Measurements from ENCODE around the gene ZNF74. TPM values are rescaled to one million over a fixed set of nuclear protein-coding genes. Genes with fewer than 3 reads are reported as not detected.
"Not testable (repeated sequence)": the region's sequence is repeated elsewhere in the genome, so short reads cannot be mapped to it uniquely, and the experiment has no call there.

The ZNF74 gene
- total and polyA plus RNA-seq, 10 donors, result 3.4 to 11.7 (median 6.6) TPM

GRCh38 chr22:20358503-20359239 lies 35.3 kb upstream of the ZNF74 start:
- 93 to 97% (median 97%) methylated on average over 26 to 103 of the region's 103 CpGs for WGBS, 5 donors
- H3K9me3 ChIP-seq; intact Hi-C loops (cut with DNase I; ENCODE audit: low total_unique reads); H3K4me3 ChIP-seq; H3K27ac ChIP-seq; H3K36me3 ChIP-seq; H3K4me1 ChIP-seq; DNase-seq; H3K27me3 ChIP-seq (replicated peaks in 1 of 7): not testable (repeated sequence)

- H3K27ac ChIP-seq; H3K4me3 ChIP-seq; DNase-seq; H3K36me3 ChIP-seq; H3K9me3 ChIP-seq; intact Hi-C loops (cut with DNase I; ENCODE audit: low total_unique reads); H3K27me3 ChIP-seq (replicated peaks in 1 of 7); H3K4me1 ChIP-seq: not testable (repeated sequence)
- WGBS, 5 donors, result 92 to 95% (median 94%) methylated on average over 52 to 60 of the region's 60 CpGs
These were observed 33.7 kb upstream of the ZNF74 start for GRCh38 chr22:20360261-20360660.

- DNase-seq; H3K4me1 ChIP-seq; intact Hi-C loops (cut with DNase I; ENCODE audit: low total_unique reads); H3K36me3 ChIP-seq; H3K9me3 ChIP-seq; H3K27me3 ChIP-seq (replicated peaks in 1 of 7); H3K27ac ChIP-seq; H3K4me3 ChIP-seq: not testable (repeated sequence)
- WGBS, 5 donors, result 93 to 97% (median 96%) methylated on average over 97 to 145 of the region's 145 CpGs
These were observed 32.8 kb upstream of the ZNF74 start for GRCh38 chr22:20360866-20361751.

- DNase-seq; intact Hi-C loops (cut with DNase I; ENCODE audit: low total_unique reads); H3K4me1 ChIP-seq; H3K27me3 ChIP-seq (replicated peaks in 1 of 7); H3K36me3 ChIP-seq; H3K9me3 ChIP-seq; H3K27ac ChIP-seq; H3K4me3 ChIP-seq: not testable (repeated sequence)
- WGBS, 5 donors, result 94 to 97% (median 96%) methylated on average over 54 of the region's 54 CpGs
These were observed 32.2 kb upstream of the ZNF74 start for GRCh38 chr22:20361752-20362229.

- H3K36me3 ChIP-seq; H3K9me3 ChIP-seq; H3K27ac ChIP-seq; H3K4me1 ChIP-seq; H3K27me3 ChIP-seq (replicated peaks in 1 of 7); intact Hi-C loops (cut with DNase I; ENCODE audit: low total_unique reads); DNase-seq; H3K4me3 ChIP-seq: not testable (repeated sequence)
- WGBS, 5 donors, result 92 to 97% (median 94%) methylated on average over 10 of the region's 10 CpGs
These were observed 31.5 kb upstream of the ZNF74 start for GRCh38 chr22:20362403-20362802.

GRCh38 chr22:20364335-20365260 lies 29.4 kb upstream of the ZNF74 start:
- H3K9me3 ChIP-seq; H3K36me3 ChIP-seq; H3K27ac ChIP-seq; H3K4me1 ChIP-seq; H3K27me3 ChIP-seq (replicated peaks in 1 of 7); intact Hi-C loops (cut with DNase I; ENCODE audit: low total_unique reads); DNase-seq; H3K4me3 ChIP-seq: not testable (repeated sequence)
- WGBS, 5 donors, result 40 to 64% (median 51%) methylated on average over 6 to 11 of the region's 11 CpGs

- H3K27me3 ChIP-seq (replicated peaks in 1 of 7); H3K9me3 ChIP-seq; H3K36me3 ChIP-seq; H3K4me1 ChIP-seq; intact Hi-C loops (cut with DNase I; ENCODE audit: low total_unique reads); DNase-seq; H3K27ac ChIP-seq; H3K4me3 ChIP-seq: not testable (repeated sequence)
- WGBS, 5 donors, result 77 to 100% (median 94%) methylated on average over 5 to 9 of the region's 9 CpGs
These were observed 27.1 kb upstream of the ZNF74 start for GRCh38 chr22:20366841-20367240.

GRCh38 chr22:20368875-20369274 lies 25.1 kb upstream of the ZNF74 start:
- DNase-seq; H3K4me1 ChIP-seq; H3K27me3 ChIP-seq (replicated peaks in 1 of 7); H3K27ac ChIP-seq; H3K9me3 ChIP-seq; H3K4me3 ChIP-seq; H3K36me3 ChIP-seq; intact Hi-C loops (cut with DNase I; ENCODE audit: low total_unique reads): not testable (repeated sequence)
- 81 to 94% (median 92%) methylated on average over 7 to 9 of the region's 9 CpGs for WGBS, 5 donors

GRCh38 chr22:20371687-20372086 lies 22.3 kb upstream of the ZNF74 start:
- H3K36me3 ChIP-seq; H3K4me3 ChIP-seq; DNase-seq; intact Hi-C loops (cut with DNase I; ENCODE audit: low total_unique reads); H3K9me3 ChIP-seq; H3K27ac ChIP-seq; H3K27me3 ChIP-seq (replicated peaks in 1 of 7); H3K4me1 ChIP-seq: not testable (repeated sequence)
- WGBS, 5 donors, result no CpG with 5 or more reads among the region's 6 CpGs

- H3K4me3 ChIP-seq; intact Hi-C loops (cut with DNase I; ENCODE audit: low total_unique reads); DNase-seq; H3K4me1 ChIP-seq; H3K36me3 ChIP-seq; H3K9me3 ChIP-seq; H3K27ac ChIP-seq; H3K27me3 ChIP-seq (replicated peaks in 1 of 7): not testable (repeated sequence)
- 22 to 70% (median 26%) methylated on average over 3 to 8 of the region's 8 CpGs; no CpG with 5 or more reads in 1 of the 5 donors for WGBS, 5 donors
These were observed 21.5 kb upstream of the ZNF74 start for GRCh38 chr22:20372406-20372854.

Measured in spleen (tissue), 11 donors.